Transverse colon (tissue), 4 donors: Measurements from ENCODE around the gene AVEN. TPM values are rescaled to one million over a fixed set of nuclear protein-coding genes. Genes with fewer than 3 reads are reported as not detected.
A peak's percentile ranks its signal among the peaks of the same experiment; 100 is the strongest.

ENCODE experiments used
- DNase-seq: peaks from one replicate; pipeline ENCODE4 v3.0.0-alpha.2; 2019
- H3K27ac ChIP-seq, 4 donors: fragments of 200-600 bp; sonication (generic); 2 replicates each; pipeline ENCODE4 v1.5.1; 2016 to 2018; ENCODE audit warnings: inconsistent platforms in 4 of 4
- H3K27me3 ChIP-seq: fragments of 200-600 bp; sonication (generic); 2 replicates; pipeline ENCODE4 v1.5.1; 2017; ENCODE audit warnings: inconsistent platforms
- H3K36me3 ChIP-seq, 4 donors: fragments of 200-600 bp; sonication (generic); 2 replicates each; pipeline ENCODE4 v1.5.1; 2017 to 2019; ENCODE audit warnings: inconsistent platforms in 4 of 4
- H3K4me1 ChIP-seq, 4 donors: fragments of 200-600 bp; sonication (generic); 2 replicates each; pipeline ENCODE4 v1.5.1; 2017 to 2020; ENCODE audit warnings: inconsistent platforms in 4 of 4
- H3K4me3 ChIP-seq, 4 donors: fragments of 200-600 bp; sonication (generic); 1 replicate in 1 of 4; 2 replicates in 3 of 4; pipeline versions ENCODE4 v1.5.1 to v1.6.1; 2017 to 2019; ENCODE audit warnings: inconsistent platforms in 4 of 4
- H3K9me3 ChIP-seq, 2 donors: fragments of 200-600 bp; sonication (generic); 2 replicates each; pipeline ENCODE4 v1.5.1; 2017 to 2019; ENCODE audit warnings: inconsistent platforms in 2 of 2
- EP300 ChIP-seq: sonication (generic); formaldehyde crosslinking; IDR thresholded peaks from one replicate; pipeline ENCODE4 v1.6.1; 2017; ENCODE audit warnings: antibody characterized with exemption, low read depth
- POLR2A ChIP-seq: fragments of 450-650 bp; IDR thresholded peaks from one replicate; pipeline ENCODE4 v1.6.1; 2016; ENCODE audit warnings: antibody characterized with exemption, mild to moderate bottlenecking, moderate library complexity
- POLR2AphosphoS5 ChIP-seq, 3 donors: sonication (generic); formaldehyde crosslinking; IDR thresholded peaks; one replicate each; pipeline ENCODE4 v1.6.1; 2016; ENCODE audit warnings: antibody characterized with exemption in 3 of 3
- WGBS, 2 donors: methylation state at CpG; one replicate each; pipeline ENCODE4 v1.1.5; 2018; ENCODE audit warnings: low coverage in 1 of 2; 5-methylcytosine and 5-hydroxymethylcytosine counted together
- in situ Hi-C, 4 donors: fragments of 200-750 bp; cut with MboI; loops; one replicate each; pipeline versions ENCODE4 v1.15.0 to v1.15.1; 2017; ENCODE audit warnings: low sequenced_read_pairs in 3 of 4, low pct_ligation_motif_present in 1 of 4, low pct_unique_long_range_greater_than_20kb in 1 of 4
- intact Hi-C: fragments of 100-400 bp; cut with DNase I; formaldehyde crosslinking; loops from one replicate; pipeline ENCODE4 v1.15.1; 2023; ENCODE audit warnings: low total_unique reads
- total RNA-seq, 4 donors: library from RNA; depleted of rRNA; stranded (reverse); fragments of >200 nt; gene quantifications; one replicate each; pipeline ENCODE4 v1.1.0, GENCODE V29; 2016
- TF ChIP-seq, protein P1 (sequence below), 5 experiments: fragments of 200-600 bp in 3 of 5; fragments of 450-650 bp in 2 of 5; sonication (generic) in 3 of 5; IDR thresholded peaks; 1 replicate in 2 of 5; 2 replicates in 3 of 5; pipeline ENCODE4 v1.5.1; 2016 to 2017; ENCODE audit warnings: antibody characterized with exemption in 5 of 5, inconsistent platforms in 3 of 5, mild to moderate bottlenecking in 2 of 5, moderate library complexity in 1 of 5

The AVEN gene
- total RNA-seq, 4 donors from 2014 or later: 4.9 to 21.3 (median 7.6) TPM

DNA sequence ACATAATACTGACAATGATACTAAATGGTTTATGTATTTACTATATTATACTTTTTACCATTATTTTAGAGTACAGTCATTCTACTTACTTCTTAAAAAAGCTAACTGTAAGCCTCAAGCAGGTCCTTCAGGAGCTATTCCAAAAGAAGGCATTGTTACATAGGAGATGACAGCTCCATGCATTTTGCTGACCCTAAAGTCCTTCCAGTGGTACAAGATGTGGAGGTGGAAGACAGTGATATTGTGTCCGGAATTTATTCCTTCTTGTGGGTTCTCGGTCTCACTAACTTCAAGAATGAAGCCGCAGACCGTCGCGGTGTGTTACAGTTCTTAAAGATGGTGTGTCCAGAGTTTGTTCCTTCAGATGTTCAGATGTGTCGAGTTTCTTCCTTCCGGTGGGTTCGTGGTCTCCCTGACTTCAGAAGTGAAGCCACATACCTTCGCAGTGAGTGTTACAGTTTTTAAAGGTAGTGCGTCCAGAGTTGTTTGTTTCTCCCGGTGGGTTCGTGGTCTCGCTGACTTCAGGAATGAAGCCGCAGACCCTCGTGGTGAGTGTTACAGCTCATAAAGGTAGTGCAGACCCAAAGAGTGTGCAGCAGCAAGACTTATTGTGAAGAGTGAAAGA is 20.9 kb downstream of the AVEN start:
- no peaks in the 10 kb centered on the region for H3K27me3 ChIP-seq
- WGBS, 2 donors: 82 to 100% methylated on average over 6 to 16 of the region's 16 CpGs
- in situ Hi-C loops (loop anchor here in 1 of 4 donors (25.0 kb wide), 1 partner anchor 94 kb away; the partner anchor contains the start of genes EMC7 and PGBD4), intact Hi-C loops (no loop called here)
- no peaks in the 10 kb centered on the region for H3K9me3 ChIP-seq
- H3K4me3 ChIP-seq: no peak overlapping the region
- no peaks in the 10 kb centered on the region for H3K4me1 ChIP-seq
- no peak overlapping the region for H3K27ac ChIP-seq
- no peaks in the 10 kb centered on the region for H3K36me3 ChIP-seq
- peak; percentile 30 for DNase-seq
- TF ChIP-seq, protein P1, sequence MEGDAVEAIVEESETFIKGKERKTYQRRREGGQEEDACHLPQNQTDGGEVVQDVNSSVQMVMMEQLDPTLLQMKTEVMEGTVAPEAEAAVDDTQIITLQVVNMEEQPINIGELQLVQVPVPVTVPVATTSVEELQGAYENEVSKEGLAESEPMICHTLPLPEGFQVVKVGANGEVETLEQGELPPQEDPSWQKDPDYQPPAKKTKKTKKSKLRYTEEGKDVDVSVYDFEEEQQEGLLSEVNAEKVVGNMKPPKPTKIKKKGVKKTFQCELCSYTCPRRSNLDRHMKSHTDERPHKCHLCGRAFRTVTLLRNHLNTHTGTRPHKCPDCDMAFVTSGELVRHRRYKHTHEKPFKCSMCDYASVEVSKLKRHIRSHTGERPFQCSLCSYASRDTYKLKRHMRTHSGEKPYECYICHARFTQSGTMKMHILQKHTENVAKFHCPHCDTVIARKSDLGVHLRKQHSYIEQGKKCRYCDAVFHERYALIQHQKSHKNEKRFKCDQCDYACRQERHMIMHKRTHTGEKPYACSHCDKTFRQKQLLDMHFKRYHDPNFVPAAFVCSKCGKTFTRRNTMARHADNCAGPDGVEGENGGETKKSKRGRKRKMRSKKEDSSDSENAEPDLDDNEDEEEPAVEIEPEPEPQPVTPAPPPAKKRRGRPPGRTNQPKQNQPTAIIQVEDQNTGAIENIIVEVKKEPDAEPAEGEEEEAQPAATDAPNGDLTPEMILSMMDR (IDR thresholded peaks at IDR 0.05): no peak
- TF ChIP-seq POLR2A (no peak), POLR2AphosphoS5 (IDR thresholded peaks at IDR 0.05) (no peak), EP300 (no peak)

DNA sequence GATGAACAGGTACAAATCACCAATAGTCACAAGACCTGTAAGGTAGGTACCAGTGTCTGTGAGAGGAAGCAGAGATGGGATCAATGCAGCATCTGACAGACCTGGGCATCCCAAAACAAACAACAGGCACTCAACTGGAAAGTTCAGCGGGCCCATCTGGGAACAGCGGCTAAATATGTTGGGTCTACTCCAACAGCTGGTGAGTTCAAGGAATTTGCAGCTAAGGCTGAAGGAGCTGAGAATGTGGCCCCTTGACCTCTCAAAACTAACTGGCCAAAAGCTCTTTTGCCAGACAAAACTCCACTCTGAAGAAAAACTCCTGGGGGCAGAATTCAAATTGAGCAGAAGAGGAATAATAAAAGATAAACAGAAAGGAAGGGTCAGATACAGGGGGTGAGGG is 24.4 kb downstream of the AVEN start:
- intact Hi-C loops: no loop called here
- WGBS, 2 donors: 83 to 100% methylated on average over 2 of the region's 2 CpGs

DNA sequence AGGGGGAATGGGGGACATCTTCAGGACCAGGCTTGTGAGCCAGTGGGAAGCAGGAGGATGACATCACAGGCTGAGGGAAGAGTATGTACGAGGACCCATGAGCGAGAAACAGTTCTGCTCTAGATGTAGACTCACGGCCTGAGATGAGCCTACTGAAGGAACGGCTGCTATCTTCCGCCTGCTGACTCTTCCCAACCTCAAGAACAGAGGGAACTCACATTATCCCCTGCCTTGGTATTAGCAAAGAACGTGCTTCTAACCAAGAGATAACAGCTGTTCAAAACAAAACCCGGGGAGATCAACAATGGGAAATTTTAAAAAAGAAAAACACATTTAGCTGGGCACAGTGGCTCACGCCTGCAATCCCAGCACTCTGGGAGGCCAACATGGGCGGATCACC is 25.3 kb downstream of the AVEN start:
- TF ChIP-seq POLR2AphosphoS5 (IDR thresholded peaks at IDR 0.05): no peak
- TF ChIP-seq, protein P1 (IDR thresholded peaks at IDR 0.05): no peak
- no peak overlapping the region for H3K4me3 ChIP-seq
- 73 to 98% methylated on average over 3 to 9 of the region's 9 CpGs for WGBS, 2 donors
- no peaks in the 10 kb centered on the region for H3K9me3 ChIP-seq
- intact Hi-C loops (no loop called here), in situ Hi-C loops (loop anchor here in 1 of 4 donors (25.0 kb wide), 1 partner anchor 99 kb away; the partner anchor contains the start of genes EMC7 and PGBD4)
- no peaks in the 10 kb centered on the region for H3K4me1 ChIP-seq
- DNase-seq: no peak
- H3K27me3 ChIP-seq: no peaks in the 10 kb centered on the region
- H3K27ac ChIP-seq: no peak overlapping the region
- H3K36me3 ChIP-seq: no peaks in the 10 kb centered on the region

More for the DNA sequence above, 24.4 kb downstream of the AVEN start:
- DNase-seq: no peak
- Histone ChIP-seq H3K36me3 (no peaks in the 10 kb centered on the region), H3K27ac (no peak overlapping the region), H3K9me3 (no peaks in the 10 kb centered on the region), H3K4me3 (no peak overlapping the region), H3K4me1 (no peaks in the 10 kb centered on the region), H3K27me3 (no peaks in the 10 kb centered on the region)
- TF ChIP-seq EP300 (no peak), POLR2A (no peak), POLR2AphosphoS5 (IDR thresholded peaks at IDR 0.05) (no peak)
- TF ChIP-seq, protein P1 (IDR thresholded peaks at IDR 0.05): no peak
- in situ Hi-C loops: loop anchor here in 1 of 4 donors (25.0 kb wide), 1 partner anchor 98 kb away; the partner anchor contains the start of genes EMC7 and PGBD4

DNA sequence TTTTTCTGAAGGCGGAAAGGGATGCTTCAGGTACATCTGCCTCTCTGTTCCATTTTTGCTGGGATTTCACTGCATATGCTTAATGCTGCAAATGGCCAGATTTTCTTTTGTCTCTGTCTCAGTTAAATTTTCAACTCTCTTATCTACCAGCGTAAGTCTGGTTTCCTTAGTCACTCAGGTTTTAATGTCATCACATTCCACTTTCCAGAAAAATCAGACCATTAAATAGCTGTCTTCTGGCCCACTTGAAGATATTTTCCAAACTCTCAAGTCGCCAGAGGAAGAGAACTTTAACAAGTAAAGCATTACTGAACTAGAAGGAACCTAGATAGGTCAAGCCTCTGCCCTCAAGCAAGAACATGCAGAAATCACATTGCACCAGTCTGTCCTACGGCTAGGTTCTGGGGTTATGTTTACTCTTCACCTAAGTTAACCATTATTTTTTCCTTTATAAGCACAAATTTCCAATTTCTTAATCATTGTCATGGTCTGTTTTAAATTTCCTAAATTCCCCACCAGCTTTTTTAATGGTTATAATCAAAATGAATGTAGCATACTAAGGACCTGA is 26.5 kb downstream of the AVEN start:
- H3K27me3 ChIP-seq: no peaks in the 10 kb centered on the region
- H3K4me3 ChIP-seq: no peak overlapping the region
- no peaks in the 10 kb centered on the region for H3K36me3 ChIP-seq
- in situ Hi-C loops (loop anchor here in 1 of 4 donors (25.0 kb wide), 1 partner anchor 100 kb away; the partner anchor contains the start of genes EMC7 and PGBD4), intact Hi-C loops (no loop called here)
- no peaks in the 10 kb centered on the region for H3K9me3 ChIP-seq
- no peak overlapping the region for H3K27ac ChIP-seq
- TF ChIP-seq POLR2A (no peak), EP300 (no peak), POLR2AphosphoS5 (IDR thresholded peaks at IDR 0.05) (no peak)
- TF ChIP-seq, protein P1 (IDR thresholded peaks at IDR 0.05): no peak
- no peak for DNase-seq
- no peaks in the 10 kb centered on the region for H3K4me1 ChIP-seq
- 92 to 100% methylated on average over 4 of the region's 4 CpGs for WGBS, 2 donors
